Nephron (organoid): ENCODE results near the gene ANKRD9.
"Not testable (repeated sequence)": the region's sequence is repeated elsewhere in the genome, so short reads cannot be mapped to it uniquely, and the experiment has no call there.

Source experiments
- H3K27ac Mint-ChIP-seq, 3 experiments: 2 replicates each; pipeline ENCODE4 v1.8.0; 2020; ENCODE audit warnings: mixed read lengths in 3 of 3, mild to moderate bottlenecking in 2 of 3, moderate library complexity in 1 of 3
- H3K27me3 Mint-ChIP-seq: 2 replicates; pipeline ENCODE4 v1.8.0; 2021; ENCODE audit warnings: low read depth, mild to moderate bottlenecking, moderate library complexity, mixed read lengths
- H3K36me3 Mint-ChIP-seq: 2 replicates; pipeline ENCODE4 v1.8.0; 2020; ENCODE audit warnings: low read depth, mixed read lengths
- H3K4me1 Mint-ChIP-seq: 2 replicates; pipeline ENCODE4 v1.8.0; 2020; ENCODE audit warnings: mixed read lengths
- H3K4me3 Mint-ChIP-seq, 3 experiments: 2 replicates each; pipeline ENCODE4 v1.8.0; 2020; ENCODE audit warnings: mild to moderate bottlenecking in 3 of 3, mixed read lengths in 3 of 3, moderate library complexity in 2 of 3
- H3K9me3 Mint-ChIP-seq: 2 replicates; pipeline ENCODE4 v1.8.0; 2020; ENCODE audit warnings: mixed read lengths
- TF ChIP-seq, protein P1 (sequence below), 3 experiments: fragments of 200-600 bp; sonication (generic); IDR thresholded peaks; one replicate each; pipeline ENCODE4 v1.5.0; 2021; ENCODE audit warnings: antibody characterized with exemption in 3 of 3; ENCODE audit not compliant: unreplicated experiment in 3 of 3

ANKRD9 gene

DNA sequence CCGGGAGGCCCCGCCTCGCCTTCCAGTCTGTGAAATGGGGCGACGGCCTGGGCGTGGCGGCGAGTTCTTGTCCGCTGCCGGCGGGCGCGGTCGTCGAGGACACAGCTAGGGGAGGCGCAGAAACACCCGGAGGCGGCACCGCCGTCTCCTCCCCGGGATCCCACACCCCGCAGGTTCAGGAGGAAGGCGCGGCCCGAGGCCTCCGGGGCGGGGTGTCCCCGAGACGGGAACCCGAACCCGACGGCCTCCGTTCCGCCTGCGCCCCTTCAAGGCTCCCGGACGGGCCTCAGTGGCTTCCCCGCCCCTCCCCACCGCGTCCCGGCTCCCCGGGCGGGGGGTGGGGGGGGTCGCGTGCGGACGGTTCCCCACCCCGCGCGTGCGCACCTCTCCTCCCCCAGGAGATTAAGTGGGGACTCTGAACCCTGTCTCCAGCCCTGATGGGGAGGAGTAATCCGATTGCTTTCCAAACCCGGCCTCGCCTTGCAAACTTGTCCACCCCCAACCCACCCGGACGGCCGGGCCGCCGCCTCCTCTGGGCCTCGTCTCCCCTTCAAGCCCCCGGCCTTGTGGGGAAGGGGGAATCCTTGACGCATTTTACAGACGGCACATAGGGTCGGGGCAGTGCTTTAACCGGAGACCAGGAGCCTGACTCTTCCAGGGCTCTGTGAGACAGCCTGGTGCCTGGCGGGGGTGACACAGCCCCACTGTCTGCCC is 35.3 kb upstream of the ANKRD9 start:
- peak overlapping the region; percentile 42 to 62 (median 52) for H3K4me3 Mint-ChIP-seq

DNA sequence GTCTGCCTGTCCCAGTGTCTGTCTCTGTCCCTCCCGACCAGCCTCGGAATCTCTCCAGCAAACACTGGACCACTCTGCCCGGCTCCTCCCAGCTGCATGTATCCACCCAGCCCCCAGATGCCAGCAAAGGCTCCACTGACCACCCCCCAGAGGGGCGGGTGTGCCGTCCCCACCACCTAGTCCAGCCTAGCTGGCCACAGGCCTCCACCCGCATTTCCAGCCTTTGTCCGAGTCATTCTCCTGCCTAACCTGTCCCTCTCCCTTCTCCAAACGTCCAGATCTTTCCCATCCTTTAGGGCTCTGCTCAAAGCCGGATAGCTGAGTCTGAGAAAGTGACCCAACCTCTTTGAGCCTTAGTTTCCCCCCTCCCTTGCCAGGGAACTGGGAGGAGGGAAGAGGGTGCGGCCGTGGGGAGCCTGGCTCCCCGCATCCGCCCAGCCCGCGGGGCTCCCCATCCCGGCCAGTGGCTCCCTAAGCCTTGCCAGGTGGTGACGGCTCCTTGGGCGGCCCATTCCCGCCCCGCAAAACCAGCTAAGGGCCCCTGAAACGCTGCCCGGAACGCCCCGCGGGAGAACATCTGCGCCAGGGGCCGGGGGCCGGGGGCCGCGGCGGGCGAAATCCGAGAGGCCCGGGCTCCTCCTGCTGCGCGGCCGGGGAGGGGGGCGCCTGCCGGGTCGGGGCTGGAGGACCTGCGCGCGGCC is 34.6 kb upstream of the ANKRD9 start:
- H3K27ac Mint-ChIP-seq, result peak overlapping the region; percentile 59 to 91 (median 91)
- H3K36me3 Mint-ChIP-seq, result no peaks in the 10 kb centered on the region
- peak overlapping the region; percentile 6 to 37 (median 24) for H3K4me3 Mint-ChIP-seq
- H3K4me1 Mint-ChIP-seq, result peaks cover 41% of the 10 kb centered on the region
- TF ChIP-seq, protein P1, sequence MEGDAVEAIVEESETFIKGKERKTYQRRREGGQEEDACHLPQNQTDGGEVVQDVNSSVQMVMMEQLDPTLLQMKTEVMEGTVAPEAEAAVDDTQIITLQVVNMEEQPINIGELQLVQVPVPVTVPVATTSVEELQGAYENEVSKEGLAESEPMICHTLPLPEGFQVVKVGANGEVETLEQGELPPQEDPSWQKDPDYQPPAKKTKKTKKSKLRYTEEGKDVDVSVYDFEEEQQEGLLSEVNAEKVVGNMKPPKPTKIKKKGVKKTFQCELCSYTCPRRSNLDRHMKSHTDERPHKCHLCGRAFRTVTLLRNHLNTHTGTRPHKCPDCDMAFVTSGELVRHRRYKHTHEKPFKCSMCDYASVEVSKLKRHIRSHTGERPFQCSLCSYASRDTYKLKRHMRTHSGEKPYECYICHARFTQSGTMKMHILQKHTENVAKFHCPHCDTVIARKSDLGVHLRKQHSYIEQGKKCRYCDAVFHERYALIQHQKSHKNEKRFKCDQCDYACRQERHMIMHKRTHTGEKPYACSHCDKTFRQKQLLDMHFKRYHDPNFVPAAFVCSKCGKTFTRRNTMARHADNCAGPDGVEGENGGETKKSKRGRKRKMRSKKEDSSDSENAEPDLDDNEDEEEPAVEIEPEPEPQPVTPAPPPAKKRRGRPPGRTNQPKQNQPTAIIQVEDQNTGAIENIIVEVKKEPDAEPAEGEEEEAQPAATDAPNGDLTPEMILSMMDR (IDR thresholded peaks at IDR 0.05; ENCODE audit: unreplicated experiment in 3 of 3), result no peak
- no peaks in the 10 kb centered on the region for H3K9me3 Mint-ChIP-seq
- peaks cover 26% of the 10 kb centered on the region for H3K27me3 Mint-ChIP-seq

More for the DNA sequence above, 35.3 kb upstream of the ANKRD9 start:
- TF ChIP-seq, protein P1 (IDR thresholded peaks at IDR 0.05; ENCODE audit: unreplicated experiment in 3 of 3), result no peak
- Mint-ChIP-seq H3K4me1 (peaks cover 35% of the 10 kb centered on the region), H3K27ac (peak overlapping the region; percentile 81 to 99 (median 97)), H3K9me3 (no peaks in the 10 kb centered on the region), H3K27me3 (peaks cover 26% of the 10 kb centered on the region), H3K36me3 (no peaks in the 10 kb centered on the region)

DNA sequence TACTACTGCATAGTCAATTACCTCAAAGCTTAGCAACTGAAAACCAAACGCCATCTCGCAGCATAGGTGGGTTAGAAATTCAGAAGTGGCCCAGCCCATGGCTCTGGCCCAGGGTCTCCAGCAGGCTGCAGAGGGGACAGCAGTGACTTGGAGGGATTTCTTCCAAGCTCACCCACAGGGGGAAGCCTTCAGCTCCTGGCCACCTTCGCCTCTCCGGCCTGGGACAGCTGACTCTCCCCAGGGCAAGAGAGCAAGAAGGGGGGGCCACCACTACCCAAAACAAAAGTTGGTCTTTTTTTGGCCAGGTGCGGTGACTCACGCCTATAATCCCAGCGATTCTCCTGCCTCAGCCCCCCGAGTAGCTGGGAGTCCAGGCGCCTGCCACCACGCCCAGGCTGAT is 32.2 kb upstream of the ANKRD9 start:
- H3K27me3 Mint-ChIP-seq, result peaks cover 20% of the 10 kb centered on the region
- no peaks in the 10 kb centered on the region for H3K9me3 Mint-ChIP-seq
- H3K27ac Mint-ChIP-seq, result peak overlapping the region in 2 of 3 experiments; percentile 89 to 91
- H3K4me1 Mint-ChIP-seq, result peaks cover 32% of the 10 kb centered on the region
- no peak overlapping the region for H3K4me3 Mint-ChIP-seq
- no peaks in the 10 kb centered on the region for H3K36me3 Mint-ChIP-seq
- TF ChIP-seq, protein P1 (IDR thresholded peaks at IDR 0.05; ENCODE audit: unreplicated experiment in 3 of 3), result no peak

DNA sequence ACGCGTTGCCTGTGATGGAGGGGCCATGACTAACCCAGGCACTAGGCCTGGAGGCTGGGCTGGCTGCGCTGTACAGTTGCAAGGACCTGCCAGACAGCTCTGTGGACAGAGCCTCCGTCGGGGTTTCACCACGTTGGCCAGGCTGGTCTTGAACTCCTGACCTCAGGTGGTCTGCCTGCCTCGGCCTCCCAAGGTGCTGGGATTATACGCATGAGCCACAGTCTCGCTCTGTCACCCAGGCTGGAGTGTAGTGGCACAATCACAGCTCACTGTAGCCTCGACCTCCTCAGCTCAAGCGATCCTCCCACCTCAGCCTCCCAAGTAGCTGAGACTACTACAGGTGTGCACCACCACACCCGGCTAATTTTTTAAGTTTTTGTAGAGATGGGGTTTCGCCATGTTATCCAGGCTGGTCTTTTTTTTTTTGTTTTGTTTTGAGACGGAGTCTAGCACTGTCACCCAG is 31.5 kb upstream of the ANKRD9 start:
- H3K36me3 Mint-ChIP-seq, H3K9me3 Mint-ChIP-seq: not testable (repeated sequence)
- Mint-ChIP-seq H3K4me3 (peak overlapping the region in 1 of 3 experiments; percentile 53), H3K27ac (peak overlapping the region; percentile 90 to 98 (median 97)), H3K27me3 (peaks cover 15% of the 10 kb centered on the region), H3K4me1 (peaks cover 31% of the 10 kb centered on the region)

DNA sequence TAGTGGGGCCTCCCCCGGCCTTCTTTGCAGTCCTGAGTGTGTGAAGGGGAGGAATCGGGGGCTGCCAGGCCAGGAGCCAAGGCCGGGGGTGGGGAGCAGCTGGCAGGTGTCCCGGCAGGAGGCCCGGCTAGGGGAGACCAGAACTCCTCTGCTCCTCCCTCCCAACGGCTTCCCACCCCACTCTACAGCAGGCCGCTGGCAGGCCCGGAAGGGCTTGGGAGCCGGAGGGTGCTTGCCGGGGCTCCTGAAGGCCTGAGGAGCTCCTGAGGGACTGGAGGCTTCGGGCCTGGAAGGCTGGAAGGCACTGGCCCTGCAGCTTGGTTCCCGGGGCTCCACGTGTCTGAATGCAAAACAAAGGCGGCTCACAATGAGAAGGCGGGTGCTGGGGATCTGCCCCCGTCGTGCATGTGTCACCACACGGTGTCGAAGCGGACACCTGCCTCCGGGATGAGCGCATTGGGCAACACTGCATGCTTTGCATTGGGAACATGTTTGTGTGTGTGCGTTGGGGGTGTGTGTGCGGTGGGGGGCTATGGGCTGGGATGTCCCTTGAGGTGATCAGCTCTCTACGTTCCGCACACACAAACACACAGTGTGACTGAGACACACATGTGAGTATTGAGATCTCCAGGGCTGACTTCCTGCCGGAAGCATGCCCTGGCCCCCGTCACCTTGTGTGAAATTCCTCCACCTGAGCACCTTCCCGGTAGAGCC is 30.9 kb upstream of the ANKRD9 start:
- H3K9me3 Mint-ChIP-seq, result no peaks in the 10 kb centered on the region
- H3K4me3 Mint-ChIP-seq, result peak overlapping the region in 2 of 3 experiments; percentile 53 to 55
- TF ChIP-seq, protein P1 (IDR thresholded peaks at IDR 0.05; ENCODE audit: unreplicated experiment in 3 of 3), result no peak
- no peaks in the 10 kb centered on the region for H3K36me3 Mint-ChIP-seq
- H3K4me1 Mint-ChIP-seq, result peaks cover 25% of the 10 kb centered on the region
- H3K27ac Mint-ChIP-seq, result peak overlapping the region; percentile 90 to 98 (median 97)
- peaks cover 9% of the 10 kb centered on the region for H3K27me3 Mint-ChIP-seq
